CD8-positive, alpha-beta memory T cell (primary cell): ENCODE data around the gene ZNF138. TPM values are rescaled to one million over a fixed set of nuclear protein-coding genes. Genes with fewer than 3 reads are reported as not detected.
"Not testable (repeated sequence)": the region's sequence is repeated elsewhere in the genome, so short reads cannot be mapped to it uniquely, and the experiment has no call there.

Experiments used
- CTCF ChIA-PET: fragments of 350-600 bp; sonication (Branson Sonifier 250); formaldehyde crosslinking; loops from one replicate; lab custom pipeline; 2021; ENCODE audit warnings: antibody characterized with exemption; lab: Charles Lee
- POLR2A ChIA-PET: fragments of 350-600 bp; sonication (Branson Sonifier 250); formaldehyde crosslinking; loops from one replicate; lab custom pipeline; 2021; ENCODE audit warnings: antibody characterized with exemption; lab: Charles Lee
- DNase-seq, 5 donors: peaks; one replicate each; pipeline versions ENCODE4 v3.0.0 to v3.0.0-alpha.2; 2020 to 2022; ENCODE audit warnings: mixed read lengths in 1 of 5
- H3K27ac ChIP-seq: one replicate; pipeline ENCODE4 v1.7.0; 2013; ENCODE audit warnings: low read depth, mild to moderate bottlenecking, low read length, moderate library complexity
- H3K27me3 ChIP-seq: 2 replicates; pipeline ENCODE4 v1.7.0; 2013; ENCODE audit warnings: low read length, mild to moderate bottlenecking; ENCODE audit not compliant: insufficient read depth, poor library complexity, severe bottlenecking
- H3K36me3 ChIP-seq: 2 replicates; pipeline ENCODE4 v1.7.0; 2013; ENCODE audit warnings: mild to moderate bottlenecking, low read length, moderate library complexity; ENCODE audit not compliant: insufficient read depth
- H3K4me1 ChIP-seq: 2 replicates; pipeline ENCODE4 v1.7.0; 2013; ENCODE audit warnings: mild to moderate bottlenecking, low read length, moderate library complexity; ENCODE audit not compliant: insufficient read depth
- H3K4me3 ChIP-seq: 2 replicates; pipeline ENCODE4 v1.7.0; 2013; ENCODE audit warnings: mild to moderate bottlenecking, low read length
- H3K9me3 ChIP-seq: 2 replicates; pipeline ENCODE4 v1.7.0; 2013; ENCODE audit warnings: mild to moderate bottlenecking, low read length
- H3K27ac Mint-ChIP-seq, 8 donors: one replicate each; pipeline ENCODE4 v1.8.0; 2020 to 2021; ENCODE audit warnings: mixed read lengths in 8 of 8, mild to moderate bottlenecking in 6 of 8, inconsistent platforms in 3 of 8, moderate library complexity in 3 of 8
- H3K27me3 Mint-ChIP-seq, 2 donors: one replicate each; pipeline ENCODE4 v1.8.0; 2020 to 2021; ENCODE audit warnings: mixed read lengths in 2 of 2, mild to moderate bottlenecking in 1 of 2, moderate library complexity in 1 of 2
- H3K36me3 Mint-ChIP-seq, 3 donors: one replicate each; pipeline ENCODE4 v1.8.0; 2020 to 2021; ENCODE audit warnings: mixed read lengths in 3 of 3, inconsistent platforms in 1 of 3, mild to moderate bottlenecking in 1 of 3
- H3K4me1 Mint-ChIP-seq, 3 donors: one replicate each; pipeline ENCODE4 v1.8.0; 2020 to 2021; ENCODE audit warnings: mixed read lengths in 3 of 3, inconsistent platforms in 1 of 3, mild to moderate bottlenecking in 1 of 3
- H3K4me3 Mint-ChIP-seq, 7 donors: one replicate each; pipeline ENCODE4 v1.8.0; 2020 to 2021; ENCODE audit warnings: mixed read lengths in 7 of 7, mild to moderate bottlenecking in 6 of 7, moderate library complexity in 4 of 7, inconsistent platforms in 2 of 7
- H3K9me3 Mint-ChIP-seq, 5 donors: one replicate each; pipeline ENCODE4 v1.8.0; 2020 to 2022; ENCODE audit warnings: mixed read lengths in 5 of 5, mild to moderate bottlenecking in 3 of 5, moderate library complexity in 2 of 5, inconsistent platforms in 1 of 5
- polyA plus RNA-seq: library from polyadenylated mRNA; unstranded; fragments of 300-500 nt; fragmentation: Illumina TruSeq; gene quantifications from one replicate; pipeline ENCODE4 v1.2.3, GENCODE V29; 2021
- total RNA-seq, 2 experiments: library from RNA; stranded (reverse); gene quantifications; one replicate each; pipeline ENCODE4 v1.2.3, GENCODE V29; 2021

The ZNF138 gene
- total and polyA plus RNA-seq, 3 experiments from 2014 or later, result 9.5 to 10.7 (median 10.4) TPM

GRCh38 chr7:64839910-64840309 lies 45.7 kb downstream of the ZNF138 start:
- H3K27ac Mint-ChIP-seq, result no peak overlapping the region
- Histone ChIP-seq H3K36me3 (no peaks in the 10 kb centered on the region), H3K9me3 (no peaks in the 10 kb centered on the region), H3K27ac (no peak overlapping the region), H3K4me1 (no peaks in the 10 kb centered on the region), H3K4me3 (no peak overlapping the region), H3K27me3 (no peaks in the 10 kb centered on the region)
- no peak overlapping the region for H3K4me3 Mint-ChIP-seq
- no peak for DNase-seq
- peaks cover 0 to 29% (median 0%) of the 10 kb centered on the region in 3 donors for H3K36me3 Mint-ChIP-seq
- ChIA-PET CTCF (no interaction called here), POLR2A (no interaction called here)
- peaks cover 5 to 38% (median 17%) of the 10 kb centered on the region in 5 donors for H3K9me3 Mint-ChIP-seq
- H3K27me3 Mint-ChIP-seq, result peaks cover 0 to 1% of the 10 kb centered on the region in 2 donors
- peaks cover 0 to 1% (median 0%) of the 10 kb centered on the region in 3 donors for H3K4me1 Mint-ChIP-seq

- Mint-ChIP-seq H3K27me3 (peaks cover 2 to 3% of the 10 kb centered on the region in 2 donors), H3K4me3 (no peak overlapping the region), H3K36me3 (peaks cover 0 to 29% (median 2%) of the 10 kb centered on the region in 3 donors), H3K27ac (no peak overlapping the region), H3K9me3 (peaks cover 0 to 20% (median 3%) of the 10 kb centered on the region in 5 donors), H3K4me1 (no peaks in the 10 kb centered on the region)
- Histone ChIP-seq H3K4me3 (no peak overlapping the region), H3K27me3 (no peaks in the 10 kb centered on the region), H3K9me3 (no peaks in the 10 kb centered on the region), H3K27ac (no peak overlapping the region), H3K36me3 (no peaks in the 10 kb centered on the region), H3K4me1 (no peaks in the 10 kb centered on the region)
- ChIA-PET CTCF (no interaction called here), POLR2A (no interaction called here)
- DNase-seq, result no peak
These were observed 55.2 kb downstream of the ZNF138 start for GRCh38 chr7:64849250-64849923.

- no peaks in the 10 kb centered on the region for H3K9me3 ChIP-seq
- no peak overlapping the region for H3K4me3 Mint-ChIP-seq
- DNase-seq, result no peak
- no peak overlapping the region for H3K27ac ChIP-seq
- H3K36me3 Mint-ChIP-seq, result peaks cover 0 to 29% (median 2%) of the 10 kb centered on the region in 3 donors
- CTCF ChIA-PET, result no interaction called here
- no peaks in the 10 kb centered on the region for H3K4me1 ChIP-seq
- H3K27ac Mint-ChIP-seq, result no peak overlapping the region
- H3K27me3 ChIP-seq, result no peaks in the 10 kb centered on the region
- peaks cover 0 to 19% (median 2%) of the 10 kb centered on the region in 5 donors for H3K9me3 Mint-ChIP-seq
- POLR2A ChIA-PET, result no interaction called here
- no peak overlapping the region for H3K4me3 ChIP-seq
- peaks cover 2 to 3% of the 10 kb centered on the region in 2 donors for H3K27me3 Mint-ChIP-seq
- no peaks in the 10 kb centered on the region for H3K4me1 Mint-ChIP-seq
- no peaks in the 10 kb centered on the region for H3K36me3 ChIP-seq
These were observed 55.8 kb downstream of the ZNF138 start for GRCh38 chr7:64849924-64850499.

GRCh38 chr7:64853679-64854078 lies 59.5 kb downstream of the ZNF138 start:
- H3K9me3 Mint-ChIP-seq, result peaks cover 0 to 9% (median 0%) of the 10 kb centered on the region in 5 donors
- no peak overlapping the region for H3K4me3 ChIP-seq
- no peaks in the 10 kb centered on the region for H3K27me3 ChIP-seq
- peaks cover 0 to 17% (median 0%) of the 10 kb centered on the region in 3 donors for H3K36me3 Mint-ChIP-seq
- no peak overlapping the region for H3K4me3 Mint-ChIP-seq
- ChIA-PET CTCF (no interaction called here), POLR2A (no interaction called here)
- peaks cover 0 to 3% of the 10 kb centered on the region in 2 donors for H3K27me3 Mint-ChIP-seq
- H3K36me3 ChIP-seq, result no peaks in the 10 kb centered on the region
- H3K4me1 Mint-ChIP-seq, result no peaks in the 10 kb centered on the region
- no peak overlapping the region for H3K27ac Mint-ChIP-seq
- H3K27ac ChIP-seq, result no peak overlapping the region
- no peaks in the 10 kb centered on the region for H3K9me3 ChIP-seq
- no peaks in the 10 kb centered on the region for H3K4me1 ChIP-seq
- DNase-seq, result no peak

- Mint-ChIP-seq H3K27ac (no peak overlapping the region), H3K36me3 (peaks cover 0 to 11% (median 0%) of the 10 kb centered on the region in 3 donors), H3K27me3 (peaks cover 0 to 3% of the 10 kb centered on the region in 2 donors), H3K9me3 (peaks cover 0 to 6% (median 0%) of the 10 kb centered on the region in 5 donors), H3K4me3 (no peak overlapping the region), H3K4me1 (no peaks in the 10 kb centered on the region)
- no peak for DNase-seq
- H3K27ac ChIP-seq, result no peak overlapping the region
- no peak overlapping the region for H3K4me3 ChIP-seq
- ChIA-PET POLR2A (no interaction called here), CTCF (no interaction called here)
- no peaks in the 10 kb centered on the region for H3K4me1 ChIP-seq
- no peaks in the 10 kb centered on the region for H3K9me3 ChIP-seq
- H3K27me3 ChIP-seq, result no peaks in the 10 kb centered on the region
- H3K36me3 ChIP-seq, result no peaks in the 10 kb centered on the region
These were observed 60.7 kb downstream of the ZNF138 start for GRCh38 chr7:64854969-64855368.

- H3K4me1 ChIP-seq, result no peaks in the 10 kb centered on the region
- H3K27me3 ChIP-seq, result no peaks in the 10 kb centered on the region
- H3K36me3 ChIP-seq, result no peaks in the 10 kb centered on the region
- no peak overlapping the region for H3K27ac ChIP-seq
- H3K36me3 Mint-ChIP-seq, result no peaks in the 10 kb centered on the region
- DNase-seq, result no peak
- no peaks in the 10 kb centered on the region for H3K4me1 Mint-ChIP-seq
- no peak overlapping the region for H3K4me3 ChIP-seq
- POLR2A ChIA-PET, result no interaction called here
- H3K9me3 Mint-ChIP-seq, result peaks cover 3 to 8% (median 4%) of the 10 kb centered on the region in 5 donors
- no peak overlapping the region for H3K4me3 Mint-ChIP-seq
- CTCF ChIA-PET, result no interaction called here
- no peaks in the 10 kb centered on the region for H3K9me3 ChIP-seq
- H3K27me3 Mint-ChIP-seq, result peaks cover 0 to 4% of the 10 kb centered on the region in 2 donors
- H3K27ac Mint-ChIP-seq, result no peak overlapping the region
These were observed 68.8 kb downstream of the ZNF138 start for GRCh38 chr7:64863021-64863420.

GRCh38 chr7:64863530-64863929 lies 69.3 kb downstream of the ZNF138 start:
- not testable (repeated sequence) for DNase-seq, H3K27ac Mint-ChIP-seq, H3K4me1 Mint-ChIP-seq

GRCh38 chr7:64863969-64864368 lies 69.7 kb downstream of the ZNF138 start:
- Histone ChIP-seq H3K4me1 (no peaks in the 10 kb centered on the region), H3K27ac (no peak overlapping the region), H3K4me3 (no peak overlapping the region), H3K36me3 (no peaks in the 10 kb centered on the region), H3K9me3 (no peaks in the 10 kb centered on the region), H3K27me3 (no peaks in the 10 kb centered on the region)
- H3K4me3 Mint-ChIP-seq, result no peak overlapping the region
- H3K27ac Mint-ChIP-seq, result no peak overlapping the region
- no peaks in the 10 kb centered on the region for H3K4me1 Mint-ChIP-seq
- ChIA-PET CTCF (no interaction called here), POLR2A (no interaction called here)
- DNase-seq, result no peak
- H3K36me3 Mint-ChIP-seq, result no peaks in the 10 kb centered on the region
- H3K27me3 Mint-ChIP-seq, result peaks cover 0 to 6% of the 10 kb centered on the region in 2 donors
- peaks cover 3 to 8% (median 4%) of the 10 kb centered on the region in 5 donors for H3K9me3 Mint-ChIP-seq

More at GRCh38 chr7:64863530-64863929, 69.3 kb downstream of the ZNF138 start:
- H3K27me3 Mint-ChIP-seq, H3K4me3 ChIP-seq, H3K9me3 ChIP-seq, POLR2A ChIA-PET, H3K36me3 Mint-ChIP-seq, CTCF ChIA-PET, H3K4me3 Mint-ChIP-seq, H3K27ac ChIP-seq, H3K9me3 Mint-ChIP-seq, H3K36me3 ChIP-seq, H3K27me3 ChIP-seq, H3K4me1 ChIP-seq: not testable (repeated sequence)
